NCI-H345 treated with DMSO at 0.1 percent for 48 hours (cell line): ENCODE data around the gene TBRG4.
A peak's percentile ranks its signal among the peaks of the same experiment; 100 is the strongest.

Experiments used
- DNase-seq: peaks from one replicate; lab custom pipeline; 2025; ENCODE audit not compliant: unreplicated experiment; lab: John Stamatoyannopoulos, UW

Gene TBRG4

GRCh38 chr7:45145881-45146280, 34.4 kb upstream of the TBRG4 start:
- DNase-seq: no peak

DNA sequence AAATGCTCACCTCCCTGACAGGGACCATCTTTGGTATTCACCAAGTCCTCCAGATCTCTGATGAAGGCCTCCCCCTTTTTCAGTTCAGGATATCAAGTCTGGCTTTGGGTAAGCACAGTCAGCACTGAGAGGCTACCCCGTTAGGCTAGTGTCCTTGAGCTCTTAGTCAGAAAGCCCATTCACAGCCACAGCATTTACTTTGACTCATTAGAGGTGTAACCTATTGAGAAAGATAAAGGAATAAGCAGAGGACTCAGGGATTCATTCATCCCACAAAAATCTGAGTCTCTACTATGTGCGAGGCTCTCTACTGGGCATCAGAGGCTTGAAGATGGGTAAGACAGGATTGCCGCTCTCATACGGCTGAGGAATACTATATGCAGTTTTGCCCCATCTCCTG, 32.1 kb upstream of the TBRG4 start:
- DNase-seq: no peak

GRCh38 chr7:45140827-45141226, 29.3 kb upstream of the TBRG4 start:
- DNase-seq: no peak

DNA sequence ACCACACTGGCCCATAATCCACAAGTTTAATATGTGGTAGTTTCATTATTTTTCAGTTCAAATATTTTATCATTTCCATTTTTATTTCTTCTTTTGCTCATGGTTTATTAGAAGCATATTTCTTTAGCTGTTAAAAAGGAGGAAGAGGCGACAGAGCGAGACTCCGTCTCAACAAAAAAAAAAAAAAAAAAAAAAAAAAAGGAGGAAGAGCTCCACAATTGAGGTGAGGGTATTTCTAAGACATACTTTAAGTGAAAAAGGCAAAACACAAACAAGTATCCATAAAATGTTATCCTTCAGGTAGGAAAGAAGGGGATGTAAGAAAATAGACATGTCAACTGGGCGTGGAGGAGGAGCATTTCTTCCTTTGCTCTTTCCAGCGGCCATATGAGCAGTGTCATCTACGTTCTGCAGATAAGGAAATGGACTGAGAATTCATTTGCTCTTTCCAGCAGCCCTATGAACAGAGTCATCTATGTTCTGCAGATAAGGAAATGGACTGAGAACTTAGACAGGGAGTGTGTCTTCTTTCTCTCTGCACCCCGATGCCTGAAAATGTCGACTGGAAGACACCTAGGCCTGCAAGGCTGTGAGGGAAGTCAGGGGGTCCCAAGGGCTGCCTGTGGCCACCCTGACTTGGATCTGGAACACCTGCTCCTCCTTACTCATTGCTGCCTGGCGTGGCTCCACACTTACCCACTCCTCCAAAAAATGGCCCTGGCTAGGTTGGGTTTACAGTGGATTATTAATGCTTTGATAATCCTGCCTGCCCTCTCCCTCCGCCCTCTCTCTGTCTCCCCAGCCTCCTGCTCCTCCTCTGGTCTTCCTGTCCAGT, 27.2 kb upstream of the TBRG4 start:
- no peak for DNase-seq

- peak; percentile 28 for DNase-seq
These were observed 24.9 kb upstream of the TBRG4 start for GRCh38 chr7:45136106-45137060.

GRCh38 chr7:45133877-45134276, 22.4 kb upstream of the TBRG4 start:
- DNase-seq: no peak

DNA sequence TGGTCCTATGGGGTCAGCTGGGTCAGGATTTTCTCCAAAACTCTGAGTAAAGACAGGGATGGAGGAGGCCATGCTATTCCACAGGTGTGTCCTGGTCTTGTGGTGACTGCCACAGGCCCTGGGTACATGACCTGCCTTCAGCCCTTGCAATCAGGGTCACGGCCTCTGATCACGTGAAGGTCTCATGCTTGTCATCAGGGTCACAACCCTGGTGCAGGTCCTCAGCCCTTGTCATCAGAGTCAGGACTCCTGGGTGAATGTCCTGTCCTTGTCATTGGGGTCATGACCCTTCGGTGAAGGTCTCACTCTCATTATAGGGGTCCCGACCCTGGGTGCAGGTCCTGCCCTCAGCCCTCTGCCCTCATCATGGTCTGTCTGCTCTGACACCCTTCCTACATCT, 21.9 kb upstream of the TBRG4 start:
- no peak for DNase-seq

GRCh38 chr7:45132708-45133320, 21.3 kb upstream of the TBRG4 start:
- DNase-seq: no peak

DNA sequence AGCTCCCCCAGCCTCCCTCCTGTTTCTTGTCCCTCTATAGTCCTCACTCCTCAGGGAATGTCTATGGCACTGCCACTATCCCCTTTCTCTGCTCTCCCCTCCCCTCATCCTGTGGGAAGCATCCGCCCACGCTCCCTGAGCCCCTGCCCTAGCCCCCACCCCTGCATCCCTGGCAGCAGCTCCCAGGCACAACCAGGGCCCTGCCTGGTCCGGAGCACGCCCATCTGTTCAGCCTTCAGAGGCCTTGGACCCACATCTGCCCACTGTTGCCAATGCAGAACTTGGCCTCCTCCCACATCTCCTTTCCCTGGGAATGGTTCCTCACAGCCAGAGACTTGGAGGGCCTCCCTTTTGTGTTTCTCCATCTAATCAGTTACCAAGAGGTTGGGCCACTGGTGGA, 20.4 kb upstream of the TBRG4 start:
- DNase-seq: no peak

DNA sequence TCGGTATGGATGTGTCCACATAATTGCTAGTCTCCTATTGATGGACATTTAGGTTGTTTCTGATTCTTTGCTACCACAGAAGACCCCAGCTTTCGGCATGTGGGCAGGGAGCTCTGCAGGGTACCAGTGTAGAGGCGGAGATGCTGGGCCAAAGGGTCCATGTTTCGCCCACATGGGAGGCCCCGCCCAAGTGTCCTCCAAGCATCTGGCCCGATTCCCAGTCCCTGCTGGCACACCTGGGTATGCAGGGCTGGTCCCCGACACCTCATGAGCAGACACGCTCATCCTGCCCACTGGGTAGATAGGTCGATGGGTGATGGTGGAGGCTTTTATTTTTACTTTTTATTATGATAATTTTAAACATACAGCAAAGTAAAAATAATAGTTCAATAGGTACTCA, 19.4 kb upstream of the TBRG4 start:
- DNase-seq: no peak

DNA sequence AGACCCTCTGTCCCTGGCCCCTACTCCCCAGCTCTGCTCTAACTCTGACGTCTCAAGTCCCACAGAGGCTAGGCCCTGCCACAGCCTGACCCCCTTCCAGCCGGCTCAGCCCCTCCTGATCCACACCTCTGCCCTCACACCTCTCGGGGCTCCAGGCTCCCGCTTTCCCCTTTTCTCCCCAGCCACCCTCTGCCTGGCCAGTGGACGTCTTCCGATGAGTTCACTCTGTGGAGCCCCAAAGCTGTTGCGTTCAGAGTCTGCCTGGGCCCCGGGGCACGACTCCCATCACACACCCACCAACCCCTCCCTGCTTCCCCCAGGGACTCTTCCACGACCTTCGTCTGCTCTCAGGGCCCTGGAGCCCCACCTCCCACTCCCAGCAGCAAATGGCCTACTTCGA, 18.4 kb upstream of the TBRG4 start:
- DNase-seq: no peak

- no peak for DNase-seq
These were observed 17.8 kb upstream of the TBRG4 start for GRCh38 chr7:45129181-45129800.

- DNase-seq: no peak
These were observed 15.4 kb upstream of the TBRG4 start for GRCh38 chr7:45126920-45127319.

- DNase-seq: no peak
These were observed 14.7 kb upstream of the TBRG4 start for GRCh38 chr7:45126201-45126600.

- no peak for DNase-seq
These were observed 13.9 kb upstream of the TBRG4 start for GRCh38 chr7:45125193-45125904.

GRCh38 chr7:45123913-45124710, 12.6 kb upstream of the TBRG4 start:
- no peak for DNase-seq

DNA sequence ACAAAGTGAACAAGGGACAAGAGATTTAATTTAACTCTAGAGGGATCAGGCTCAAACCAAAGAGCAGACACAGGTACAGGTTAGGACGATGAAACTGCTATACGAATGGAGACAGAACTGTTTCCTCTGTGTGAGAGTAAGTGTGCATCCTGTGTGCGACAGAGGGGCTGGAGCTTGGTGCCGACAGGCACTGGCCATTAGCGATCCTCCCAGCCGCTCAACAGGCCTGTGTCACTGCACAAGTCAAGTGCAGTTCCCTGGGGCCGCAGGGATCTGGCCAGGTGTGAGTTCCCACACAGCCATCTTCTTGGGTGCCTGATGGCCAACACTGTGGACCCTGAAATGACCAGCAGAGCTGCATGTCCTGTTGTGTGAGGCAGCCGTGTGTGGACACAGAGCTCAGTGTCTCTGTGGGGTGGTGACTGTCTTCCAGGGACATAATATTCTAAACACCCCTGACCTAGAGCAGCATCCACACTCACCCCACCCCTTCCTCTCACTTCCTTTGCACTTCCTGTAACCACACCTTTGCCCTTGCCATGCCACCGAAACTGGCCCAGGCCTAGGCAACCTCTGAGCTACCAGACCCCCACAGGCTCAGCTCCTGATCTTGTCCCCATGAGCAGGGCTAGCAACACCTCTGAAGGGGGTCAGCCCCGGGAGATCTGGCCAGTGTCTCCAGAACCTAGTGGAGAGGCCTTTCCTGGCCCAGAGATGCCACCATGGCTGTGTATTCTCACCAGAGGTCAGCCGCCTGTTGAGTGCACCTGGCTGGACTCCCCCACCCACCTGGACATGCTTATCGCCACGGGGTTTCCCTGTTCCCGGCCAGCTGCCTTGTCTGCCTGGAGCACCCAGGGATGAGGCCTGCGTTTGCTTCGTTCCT, 11.7 kb upstream of the TBRG4 start:
- DNase-seq: no peak

DNA sequence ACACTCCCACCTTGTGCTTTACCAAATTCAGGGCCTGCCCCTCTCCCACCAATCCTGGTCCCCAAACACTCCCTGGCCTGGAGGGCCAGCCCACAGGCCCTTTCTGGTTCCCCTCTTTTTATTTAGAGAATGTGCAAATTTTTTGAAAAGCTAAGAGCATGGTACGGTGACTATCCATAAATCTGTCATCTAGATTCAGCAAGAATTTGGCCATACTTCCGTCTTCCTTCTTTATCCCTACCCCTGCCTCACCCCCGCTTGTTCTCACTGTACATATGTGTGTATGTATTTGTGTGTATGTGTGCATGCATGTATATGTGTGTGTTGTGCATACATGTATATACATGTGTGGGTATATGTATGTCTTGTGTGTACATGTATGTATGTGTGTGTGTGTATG, 8.1 kb upstream of the TBRG4 start:
- no peak for DNase-seq

DNA sequence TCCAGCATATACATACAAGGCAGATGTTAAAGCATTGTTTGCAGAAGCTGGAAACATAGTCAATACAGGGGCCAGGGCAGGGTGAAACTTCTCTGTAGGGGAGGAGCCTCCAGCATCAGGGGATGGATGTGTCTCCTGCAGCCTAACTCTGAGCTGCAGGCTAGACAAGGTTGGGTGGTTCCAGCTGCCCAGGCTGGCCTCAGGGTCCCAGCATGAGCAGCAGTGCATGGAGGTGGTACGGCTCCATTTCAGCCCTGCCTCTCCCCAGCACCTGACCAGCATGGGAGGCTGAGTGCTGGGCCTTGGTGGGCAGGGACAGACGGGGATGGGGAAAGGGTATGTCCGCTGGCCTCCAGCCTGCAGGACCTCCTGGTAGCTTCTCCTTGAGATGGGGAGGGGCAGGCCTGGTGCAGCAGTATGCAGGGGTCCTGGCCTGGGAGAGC, 7.4 kb upstream of the TBRG4 start:
- no peak for DNase-seq
